Peyer's patch (tissue), 4 donors: ENCODE measurements around the gene IER3.

Experiments
- POLR2A ChIP-seq, 2 donors: fragments of 450-650 bp; IDR thresholded peaks; one replicate each; pipeline ENCODE4 v1.5.1; 2017; ENCODE audit warnings: antibody characterized with exemption in 2 of 2, mild to moderate bottlenecking in 2 of 2, moderate library complexity in 2 of 2
- TF ChIP-seq, protein P1 (sequence below), 6 experiments: fragments of 450-650 bp in 4 of 6; fragments of 200-600 bp in 2 of 6; sonication (generic) in 1 of 6; IDR thresholded peaks; one replicate each; pipeline ENCODE4 v1.5.1; 2017 to 2019; ENCODE audit warnings: antibody characterized with exemption in 6 of 6, mild to moderate bottlenecking in 3 of 6, moderate library complexity in 1 of 6

DNA sequence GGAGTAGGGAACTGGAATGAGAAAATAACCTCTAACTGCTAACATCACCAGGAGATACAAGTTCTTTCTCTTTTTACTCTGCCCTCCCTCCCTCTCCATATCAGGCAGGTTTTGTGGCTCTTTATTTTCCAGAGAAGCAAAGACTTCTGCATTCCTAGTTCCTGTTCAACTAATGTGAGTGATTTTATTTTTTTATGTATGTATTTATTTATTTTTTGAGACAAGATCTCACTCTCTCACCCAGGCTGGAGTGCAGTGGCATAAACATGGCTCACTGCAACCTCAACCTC lies 6.0 kb upstream of the IER3 start:
- TF ChIP-seq, protein P1, sequence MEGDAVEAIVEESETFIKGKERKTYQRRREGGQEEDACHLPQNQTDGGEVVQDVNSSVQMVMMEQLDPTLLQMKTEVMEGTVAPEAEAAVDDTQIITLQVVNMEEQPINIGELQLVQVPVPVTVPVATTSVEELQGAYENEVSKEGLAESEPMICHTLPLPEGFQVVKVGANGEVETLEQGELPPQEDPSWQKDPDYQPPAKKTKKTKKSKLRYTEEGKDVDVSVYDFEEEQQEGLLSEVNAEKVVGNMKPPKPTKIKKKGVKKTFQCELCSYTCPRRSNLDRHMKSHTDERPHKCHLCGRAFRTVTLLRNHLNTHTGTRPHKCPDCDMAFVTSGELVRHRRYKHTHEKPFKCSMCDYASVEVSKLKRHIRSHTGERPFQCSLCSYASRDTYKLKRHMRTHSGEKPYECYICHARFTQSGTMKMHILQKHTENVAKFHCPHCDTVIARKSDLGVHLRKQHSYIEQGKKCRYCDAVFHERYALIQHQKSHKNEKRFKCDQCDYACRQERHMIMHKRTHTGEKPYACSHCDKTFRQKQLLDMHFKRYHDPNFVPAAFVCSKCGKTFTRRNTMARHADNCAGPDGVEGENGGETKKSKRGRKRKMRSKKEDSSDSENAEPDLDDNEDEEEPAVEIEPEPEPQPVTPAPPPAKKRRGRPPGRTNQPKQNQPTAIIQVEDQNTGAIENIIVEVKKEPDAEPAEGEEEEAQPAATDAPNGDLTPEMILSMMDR (IDR thresholded peaks at IDR 0.05): no peak
- TF ChIP-seq POLR2A (IDR thresholded peaks at IDR 0.05): no peak
